Naive thymus-derived CD4-positive, alpha-beta T cell (primary cell): ENCODE data around the gene KRT6C. TPM values are rescaled to one million over a fixed set of nuclear protein-coding genes. Genes with fewer than 3 reads are reported as not detected.

Experiments
- ATAC-seq: fragments of 150-1000 bp; cut with Tn5 transposase; 2 replicates; pipeline ENCODE4 v1.10.0; 2021; ENCODE audit warnings: mild to moderate bottlenecking, moderate library complexity
- CTCF ChIA-PET: fragments of 350-600 bp; sonication (Branson Sonifier 250); formaldehyde crosslinking; loops from one replicate; lab custom pipeline; 2021; ENCODE audit warnings: antibody characterized with exemption; lab: Charles Lee
- POLR2A ChIA-PET: fragments of 350-600 bp; sonication (Branson Sonifier 250); formaldehyde crosslinking; loops from one replicate; lab custom pipeline; 2021; ENCODE audit warnings: antibody characterized with exemption, inconsistent platforms; lab: Charles Lee
- DNase-seq, 9 donors: peaks; one replicate each; pipeline versions ENCODE4 v3.0.0 to v3.0.0-alpha.2; 2020 to 2022; ENCODE audit warnings: mixed read lengths in 1 of 9
- H3K27ac ChIP-seq: one replicate; pipeline ENCODE4 v1.7.0; 2013; ENCODE audit warnings: mild to moderate bottlenecking, low read depth, low read length, moderate library complexity
- H3K27me3 ChIP-seq, 2 donors: one replicate each; pipeline ENCODE4 v1.7.0; 2013; ENCODE audit warnings: low read length in 2 of 2, mild to moderate bottlenecking in 2 of 2, moderate library complexity in 2 of 2; ENCODE audit not compliant: control insufficient read depth in 2 of 2, insufficient read depth in 2 of 2
- H3K36me3 ChIP-seq, 3 experiments: 1 replicate in 2 of 3; 2 replicates in 1 of 3; pipeline ENCODE4 v1.7.0; 2013; ENCODE audit warnings: low read length in 3 of 3, mild to moderate bottlenecking in 3 of 3, moderate library complexity in 1 of 3; ENCODE audit not compliant: insufficient read depth in 3 of 3, control insufficient read depth in 2 of 3
- H3K4me1 ChIP-seq, 2 donors: one replicate each; pipeline ENCODE4 v1.7.0; 2013; ENCODE audit warnings: low read length in 2 of 2, mild to moderate bottlenecking in 2 of 2, moderate library complexity in 1 of 2; ENCODE audit not compliant: control insufficient read depth in 2 of 2, insufficient read depth in 2 of 2
- H3K4me3 ChIP-seq: 2 replicates; pipeline ENCODE4 v1.7.0; 2013; ENCODE audit warnings: mild to moderate bottlenecking, low read length
- H3K9me3 ChIP-seq, 3 experiments: 1 replicate in 2 of 3; 2 replicates in 1 of 3; pipeline ENCODE4 v1.7.0; 2013; ENCODE audit warnings: low read length in 3 of 3; ENCODE audit not compliant: control insufficient read depth in 2 of 3
- H3K27ac Mint-ChIP-seq, 9 donors: one replicate each; pipeline ENCODE4 v1.8.0; 2020 to 2022; ENCODE audit warnings: mixed read lengths in 9 of 9, mild to moderate bottlenecking in 8 of 9, moderate library complexity in 5 of 9, inconsistent platforms in 2 of 9
- H3K27me3 Mint-ChIP-seq, 5 donors: one replicate each; pipeline ENCODE4 v1.8.0; 2021 to 2022; ENCODE audit warnings: mixed read lengths in 5 of 5, mild to moderate bottlenecking in 1 of 5
- H3K36me3 Mint-ChIP-seq, 5 donors: one replicate each; pipeline ENCODE4 v1.8.0; 2020 to 2022; ENCODE audit warnings: mixed read lengths in 5 of 5, mild to moderate bottlenecking in 3 of 5, inconsistent platforms in 1 of 5
- H3K4me1 Mint-ChIP-seq, 7 donors: one replicate each; pipeline ENCODE4 v1.8.0; 2020 to 2022; ENCODE audit warnings: mixed read lengths in 7 of 7, mild to moderate bottlenecking in 3 of 7, inconsistent platforms in 1 of 7
- H3K4me3 Mint-ChIP-seq, 10 donors: one replicate each; pipeline ENCODE4 v1.8.0; 2020 to 2022; ENCODE audit warnings: mild to moderate bottlenecking in 10 of 10, mixed read lengths in 10 of 10, moderate library complexity in 6 of 10, inconsistent platforms in 2 of 10
- H3K9me3 Mint-ChIP-seq, 11 donors: one replicate each; pipeline ENCODE4 v1.8.0; 2020 to 2022; ENCODE audit warnings: mixed read lengths in 11 of 11, mild to moderate bottlenecking in 4 of 11, inconsistent platforms in 1 of 11, moderate library complexity in 1 of 11
- intact Hi-C, 2 donors: fragments of 100-400 bp; cut with micrococcal nuclease; formaldehyde crosslinking; loops; one replicate each; pipeline ENCODE4 v1.15.1; 2023
- polyA plus RNA-seq, 2 donors: library from polyadenylated mRNA; unstranded; fragments of 300-500 nt; fragmentation: Illumina TruSeq; gene quantifications; one replicate each; pipeline ENCODE4 v1.2.3, GENCODE V29; 2021
- total RNA-seq, 6 experiments: library from RNA in 5 of 6; stranded (reverse) in 5 of 6; gene quantifications; 1 replicate in 5 of 6; 2 replicates in 1 of 6; pipeline ENCODE4 v1.2.3 and lab custom pipeline; 2021 to 2026

Gene KRT6C
- total and polyA plus RNA-seq, 7 experiments from 2014 or later, result not detected

DNA sequence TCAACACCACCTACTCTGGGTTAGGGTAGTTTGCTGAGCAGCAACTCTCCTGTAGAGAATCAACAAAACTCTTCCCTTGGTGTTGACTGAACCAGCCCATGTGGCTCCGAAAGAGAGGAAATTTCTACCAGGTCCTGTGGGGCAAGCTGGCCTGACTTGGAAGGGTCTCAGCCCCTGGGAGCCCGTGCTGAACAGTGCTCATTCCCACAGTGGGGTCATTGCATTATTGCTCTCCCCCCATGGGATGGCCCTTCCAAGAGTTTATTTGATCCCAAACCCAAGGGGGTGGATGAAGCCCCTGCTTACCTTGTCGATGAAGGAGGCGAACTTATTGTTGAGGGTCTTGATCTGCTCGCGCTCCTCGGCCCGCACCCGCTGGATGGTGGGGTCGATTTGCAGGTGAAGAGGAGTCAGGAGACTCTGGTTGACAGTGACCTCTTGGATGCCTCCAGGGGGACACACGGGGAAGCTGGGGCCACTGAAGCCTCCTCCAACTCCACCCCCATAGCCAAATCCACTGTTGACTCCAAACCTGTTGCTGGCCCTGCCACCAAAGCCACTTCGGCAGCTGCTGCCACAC is 40.0 kb downstream of the KRT6C start:
- no peaks in the 10 kb centered on the region for H3K4me1 ChIP-seq
- ChIA-PET CTCF (no interaction called here), POLR2A (no interaction called here)
- no peaks in the 10 kb centered on the region for H3K9me3 Mint-ChIP-seq
- ATAC-seq (no peak), DNase-seq (no peak)
- H3K27me3 Mint-ChIP-seq, result peaks cover 22 to 48% (median 35%) of the 10 kb centered on the region in 5 donors
- H3K4me3 Mint-ChIP-seq, result no peak overlapping the region
- H3K36me3 Mint-ChIP-seq, result no peaks in the 10 kb centered on the region
- H3K4me3 ChIP-seq, result no peak overlapping the region
- H3K36me3 ChIP-seq, result no peaks in the 10 kb centered on the region
- no peak overlapping the region for H3K27ac Mint-ChIP-seq
- H3K27ac ChIP-seq, result no peak overlapping the region
- no peaks in the 10 kb centered on the region for H3K27me3 ChIP-seq
- H3K9me3 ChIP-seq, result no peaks in the 10 kb centered on the region
- intact Hi-C loops, result no loop called here
- no peaks in the 10 kb centered on the region for H3K4me1 Mint-ChIP-seq

DNA sequence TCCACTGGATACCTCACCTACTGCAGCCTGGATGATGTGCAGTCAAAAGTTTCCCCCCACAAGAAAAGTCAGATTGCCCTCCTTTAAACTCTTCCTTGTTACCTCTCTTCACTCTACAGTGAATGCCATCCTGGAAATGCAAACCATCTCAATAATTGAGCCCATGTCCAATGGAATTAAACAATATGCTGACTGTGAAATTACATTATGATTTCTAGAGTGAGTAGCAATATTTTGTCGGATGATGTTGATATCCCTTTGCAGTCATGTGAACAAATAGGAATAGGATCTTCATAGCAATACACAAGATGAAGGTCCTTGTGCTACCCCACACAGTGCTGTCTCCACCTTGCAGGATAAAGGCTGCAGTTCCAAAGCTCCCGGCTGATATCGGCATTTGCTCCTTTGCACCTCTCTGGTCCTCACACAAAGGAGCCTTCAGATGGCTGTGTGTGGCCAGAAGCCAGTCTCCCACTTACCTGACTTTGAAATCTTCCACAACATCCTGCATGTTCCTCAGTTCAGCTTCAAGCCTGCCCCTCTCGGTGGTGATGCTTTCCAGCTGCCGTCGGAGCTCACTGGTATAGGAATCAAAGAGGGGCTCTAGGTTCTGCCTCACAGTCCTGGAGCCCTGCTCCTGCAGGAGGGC is 40.9 kb downstream of the KRT6C start:
- POLR2A ChIA-PET, result no interaction called here
- ATAC-seq, result no peak
- Mint-ChIP-seq H3K27ac (no peak overlapping the region), H3K36me3 (no peaks in the 10 kb centered on the region), H3K9me3 (no peaks in the 10 kb centered on the region), H3K4me3 (no peak overlapping the region), H3K27me3 (peaks cover 22 to 48% (median 35%) of the 10 kb centered on the region in 5 donors), H3K4me1 (no peaks in the 10 kb centered on the region)
- no peak overlapping the region for H3K4me3 ChIP-seq
- CTCF ChIA-PET, result no interaction called here
- H3K4me1 ChIP-seq, result no peaks in the 10 kb centered on the region
- H3K27me3 ChIP-seq, result no peaks in the 10 kb centered on the region
- no peaks in the 10 kb centered on the region for H3K9me3 ChIP-seq
- no peak for DNase-seq
- intact Hi-C loops, result no loop called here
- H3K27ac ChIP-seq, result no peak overlapping the region
- no peaks in the 10 kb centered on the region for H3K36me3 ChIP-seq

DNA sequence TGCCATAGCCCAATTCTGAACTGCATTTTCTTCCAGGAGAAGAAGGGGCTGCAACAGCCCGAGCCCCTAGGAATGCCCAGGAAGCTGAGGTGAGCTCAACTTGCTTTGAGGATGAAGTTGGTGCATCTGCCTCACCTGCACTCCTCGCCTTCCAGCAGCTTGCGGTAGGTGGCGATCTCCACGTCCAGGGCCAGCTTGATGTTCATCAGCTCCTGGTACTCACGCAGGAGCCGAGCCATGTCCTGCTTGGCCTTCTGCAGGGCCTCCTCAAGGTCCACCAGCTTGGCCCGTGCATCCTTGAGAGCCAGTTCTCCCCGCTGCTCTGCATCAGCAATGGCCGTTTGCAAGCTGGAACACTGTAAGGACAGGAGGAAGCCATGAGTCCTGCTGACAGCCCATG is 45.5 kb downstream of the KRT6C start:
- no peak overlapping the region for H3K4me3 ChIP-seq
- intact Hi-C loops, result no loop called here
- no peak overlapping the region for H3K27ac ChIP-seq
- DNase-seq, result no peak
- H3K36me3 ChIP-seq, result no peaks in the 10 kb centered on the region
- no peaks in the 10 kb centered on the region for H3K36me3 Mint-ChIP-seq
- no peaks in the 10 kb centered on the region for H3K9me3 Mint-ChIP-seq
- H3K27me3 Mint-ChIP-seq, result peaks cover 18 to 45% (median 30%) of the 10 kb centered on the region in 5 donors
- no peak overlapping the region for H3K4me3 Mint-ChIP-seq
- ChIA-PET POLR2A (no interaction called here), CTCF (no interaction called here)
- H3K9me3 ChIP-seq, result no peaks in the 10 kb centered on the region
- no peaks in the 10 kb centered on the region for H3K4me1 Mint-ChIP-seq
- H3K27ac Mint-ChIP-seq, result no peak overlapping the region
- H3K27me3 ChIP-seq, result no peaks in the 10 kb centered on the region
- H3K4me1 ChIP-seq, result no peaks in the 10 kb centered on the region
- no peak for ATAC-seq

DNA sequence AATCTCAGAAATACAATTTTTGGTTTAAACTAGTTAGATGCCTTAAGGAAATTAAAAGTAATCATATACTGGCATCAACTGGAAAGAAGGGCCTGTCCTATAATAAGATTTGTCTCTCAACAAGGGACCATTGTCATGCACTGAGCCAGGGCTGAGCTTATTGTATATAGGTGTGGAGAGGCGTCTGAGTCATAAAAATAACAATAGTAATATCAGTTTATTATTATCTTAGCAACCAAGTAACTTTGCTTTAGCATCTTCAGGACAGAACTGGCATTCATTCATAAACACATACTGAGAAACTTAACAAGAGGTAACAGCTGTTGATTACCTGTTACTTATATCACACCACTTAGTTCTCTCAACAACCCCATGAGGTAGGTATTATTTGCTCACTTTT is 46.5 kb downstream of the KRT6C start:
- Mint-ChIP-seq H3K27me3 (peaks cover 8 to 40% (median 20%) of the 10 kb centered on the region in 5 donors), H3K36me3 (no peaks in the 10 kb centered on the region), H3K9me3 (no peaks in the 10 kb centered on the region), H3K27ac (no peak overlapping the region), H3K4me1 (no peaks in the 10 kb centered on the region), H3K4me3 (no peak overlapping the region)
- ChIA-PET CTCF (no interaction called here), POLR2A (no interaction called here)
- Histone ChIP-seq H3K9me3 (no peaks in the 10 kb centered on the region), H3K27ac (no peak overlapping the region), H3K36me3 (no peaks in the 10 kb centered on the region), H3K27me3 (no peaks in the 10 kb centered on the region), H3K4me3 (no peak overlapping the region), H3K4me1 (no peaks in the 10 kb centered on the region)
- DNase-seq, result no peak
- no peak for ATAC-seq
- intact Hi-C loops, result no loop called here

DNA sequence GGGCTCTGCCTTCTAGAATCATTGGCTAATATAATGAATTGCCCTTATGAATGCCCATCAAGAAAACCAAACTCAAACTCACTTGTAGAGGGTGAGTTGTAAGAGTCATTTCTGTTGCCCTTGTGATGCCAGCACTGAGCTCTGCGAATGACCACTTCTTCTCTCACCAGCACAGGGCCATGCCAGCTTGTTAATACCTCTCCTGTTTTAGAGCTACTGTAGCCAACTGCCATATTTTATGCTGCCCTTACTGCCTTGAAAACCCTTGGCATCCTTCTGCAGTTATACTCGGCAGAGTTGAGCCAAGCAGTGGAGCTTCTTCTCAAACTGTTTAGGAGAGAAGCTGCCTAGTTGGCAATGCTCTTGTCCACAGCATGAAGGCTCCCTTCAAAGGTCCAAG is 47.6 kb downstream of the KRT6C start:
- Mint-ChIP-seq H3K36me3 (no peaks in the 10 kb centered on the region), H3K9me3 (no peaks in the 10 kb centered on the region), H3K27ac (no peak overlapping the region), H3K4me1 (no peaks in the 10 kb centered on the region), H3K4me3 (no peak overlapping the region), H3K27me3 (peaks cover 5 to 39% (median 13%) of the 10 kb centered on the region in 5 donors)
- ChIA-PET POLR2A (no interaction called here), CTCF (no interaction called here)
- Histone ChIP-seq H3K27me3 (no peaks in the 10 kb centered on the region), H3K4me3 (no peak overlapping the region), H3K36me3 (no peaks in the 10 kb centered on the region), H3K27ac (no peak overlapping the region), H3K9me3 (no peaks in the 10 kb centered on the region), H3K4me1 (no peaks in the 10 kb centered on the region)
- DNase-seq (no peak), ATAC-seq (no peak)
- intact Hi-C loops, result no loop called here

DNA sequence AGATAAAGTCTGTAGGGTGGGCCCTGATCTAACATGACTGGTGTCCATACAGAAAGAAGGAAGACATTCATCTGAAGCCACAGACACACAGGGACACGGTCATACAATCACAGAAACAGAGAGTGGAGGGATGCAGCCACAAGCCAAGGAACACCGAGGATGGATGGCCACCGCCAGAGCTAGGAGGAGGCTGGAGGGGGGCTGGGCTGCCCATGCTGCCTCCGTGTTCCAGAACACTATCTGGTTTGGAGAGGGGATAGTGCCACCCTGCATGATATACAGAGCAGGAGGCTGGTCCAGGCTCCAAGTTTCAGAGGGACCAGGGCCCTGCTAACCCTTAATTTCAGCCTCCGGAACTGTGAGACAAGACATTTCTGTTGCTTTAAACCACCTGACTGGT is 48.1 kb downstream of the KRT6C start:
- Mint-ChIP-seq H3K27ac (no peak overlapping the region), H3K27me3 (peaks cover 5 to 36% (median 12%) of the 10 kb centered on the region in 5 donors), H3K9me3 (no peaks in the 10 kb centered on the region), H3K36me3 (no peaks in the 10 kb centered on the region), H3K4me3 (no peak overlapping the region), H3K4me1 (no peaks in the 10 kb centered on the region)
- no peak overlapping the region for H3K27ac ChIP-seq
- CTCF ChIA-PET, result no interaction called here
- H3K36me3 ChIP-seq, result no peaks in the 10 kb centered on the region
- no peaks in the 10 kb centered on the region for H3K9me3 ChIP-seq
- POLR2A ChIA-PET, result no interaction called here
- intact Hi-C loops, result no loop called here
- DNase-seq (no peak), ATAC-seq (no peak)
- no peaks in the 10 kb centered on the region for H3K4me1 ChIP-seq
- no peak overlapping the region for H3K4me3 ChIP-seq
- H3K27me3 ChIP-seq, result no peaks in the 10 kb centered on the region
